Endothelial cell (in vitro differentiated cells): ENCODE measurements around the gene PRRT1B. TPM values are rescaled to one million over a fixed set of nuclear protein-coding genes. Genes with fewer than 3 reads are reported as not detected.

Experiments
- DNase-seq: peaks from one replicate; pipeline ENCODE4 v3.0.0; 2021; ENCODE audit warnings: low spot score
- H3K27ac Mint-ChIP-seq: one replicate; pipeline ENCODE4 v1.8.0; 2021; ENCODE audit warnings: mixed read lengths, inconsistent platforms; ENCODE audit not compliant: unreplicated experiment
- H3K27me3 Mint-ChIP-seq: one replicate; pipeline ENCODE4 v1.8.0; 2021; ENCODE audit warnings: mild to moderate bottlenecking, moderate library complexity, mixed read lengths, inconsistent platforms; ENCODE audit not compliant: unreplicated experiment
- H3K36me3 Mint-ChIP-seq: one replicate; pipeline ENCODE4 v1.8.0; 2021; ENCODE audit warnings: mild to moderate bottlenecking, low read depth, mixed read lengths, inconsistent platforms; ENCODE audit not compliant: unreplicated experiment
- H3K4me1 Mint-ChIP-seq: one replicate; pipeline ENCODE4 v1.8.0; 2021; ENCODE audit warnings: mild to moderate bottlenecking, mixed read lengths, inconsistent platforms; ENCODE audit not compliant: unreplicated experiment
- H3K4me3 Mint-ChIP-seq: one replicate; pipeline ENCODE4 v1.8.0; 2021; ENCODE audit warnings: mild to moderate bottlenecking, mixed read lengths, inconsistent platforms; ENCODE audit not compliant: unreplicated experiment
- H3K9me3 Mint-ChIP-seq: one replicate; pipeline ENCODE4 v1.8.0; 2021; ENCODE audit warnings: mixed read lengths, inconsistent platforms; ENCODE audit not compliant: unreplicated experiment
- total RNA-seq: library from RNA; stranded (reverse); fragmentation: NEBNext Ultra II Directional; extraction: Animal tissue kit (Norgen Biotek cat#: 25700); gene quantifications from one replicate; pipeline ENCODE4 v1.2.1, GENCODE V29; 2021; ENCODE audit not compliant: unreplicated experiment
- TF ChIP-seq, protein P1 (sequence below): fragments of 200-600 bp; sonication (generic); IDR thresholded peaks from one replicate; pipeline ENCODE4 v1.5.0; 2021; ENCODE audit warnings: antibody characterized with exemption; ENCODE audit not compliant: unreplicated experiment

Gene PRRT1B
- total RNA-seq, 1 donor from 2014 or later = not detected

- DNase-seq = no peak
- Mint-ChIP-seq H3K27ac (no peak overlapping the region), H3K4me1 (no peaks in the 10 kb centered on the region), H3K9me3 (no peaks in the 10 kb centered on the region), H3K36me3 (peaks cover 47% of the 10 kb centered on the region), H3K27me3 (peaks cover 21% of the 10 kb centered on the region), H3K4me3 (no peak overlapping the region)
- TF ChIP-seq, protein P1, sequence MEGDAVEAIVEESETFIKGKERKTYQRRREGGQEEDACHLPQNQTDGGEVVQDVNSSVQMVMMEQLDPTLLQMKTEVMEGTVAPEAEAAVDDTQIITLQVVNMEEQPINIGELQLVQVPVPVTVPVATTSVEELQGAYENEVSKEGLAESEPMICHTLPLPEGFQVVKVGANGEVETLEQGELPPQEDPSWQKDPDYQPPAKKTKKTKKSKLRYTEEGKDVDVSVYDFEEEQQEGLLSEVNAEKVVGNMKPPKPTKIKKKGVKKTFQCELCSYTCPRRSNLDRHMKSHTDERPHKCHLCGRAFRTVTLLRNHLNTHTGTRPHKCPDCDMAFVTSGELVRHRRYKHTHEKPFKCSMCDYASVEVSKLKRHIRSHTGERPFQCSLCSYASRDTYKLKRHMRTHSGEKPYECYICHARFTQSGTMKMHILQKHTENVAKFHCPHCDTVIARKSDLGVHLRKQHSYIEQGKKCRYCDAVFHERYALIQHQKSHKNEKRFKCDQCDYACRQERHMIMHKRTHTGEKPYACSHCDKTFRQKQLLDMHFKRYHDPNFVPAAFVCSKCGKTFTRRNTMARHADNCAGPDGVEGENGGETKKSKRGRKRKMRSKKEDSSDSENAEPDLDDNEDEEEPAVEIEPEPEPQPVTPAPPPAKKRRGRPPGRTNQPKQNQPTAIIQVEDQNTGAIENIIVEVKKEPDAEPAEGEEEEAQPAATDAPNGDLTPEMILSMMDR = no peak
Measured at GRCh38 chr9:131580358-131580757, 35.0 kb downstream of the PRRT1B start.

DNA sequence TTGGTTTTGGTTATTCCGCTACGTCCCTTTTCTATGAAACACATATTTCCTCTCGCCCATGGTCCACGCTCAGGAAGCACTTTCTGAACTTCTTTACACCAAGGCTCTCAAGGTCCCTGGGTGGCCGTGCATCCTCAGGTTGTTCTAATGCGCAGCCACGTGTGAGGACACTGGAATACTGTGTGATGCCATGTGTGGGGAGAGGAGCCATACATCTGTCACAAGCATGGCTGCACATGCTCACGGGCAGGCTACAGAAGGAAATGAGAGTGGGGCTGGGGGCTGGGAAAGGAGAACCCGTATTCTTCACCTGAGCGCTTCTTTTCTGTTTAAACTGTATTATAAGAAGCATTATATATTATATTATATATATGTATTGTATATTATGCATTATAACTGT, 36.7 kb downstream of the PRRT1B start:
- Mint-ChIP-seq H3K36me3 (peaks cover 59% of the 10 kb centered on the region), H3K4me3 (no peak overlapping the region), H3K4me1 (no peaks in the 10 kb centered on the region), H3K9me3 (no peaks in the 10 kb centered on the region), H3K27ac (no peak overlapping the region), H3K27me3 (peaks cover 28% of the 10 kb centered on the region)
- no peak for DNase-seq
- TF ChIP-seq, protein P1 = no peak

- Mint-ChIP-seq H3K4me1 (peaks cover 4% of the 10 kb centered on the region), H3K27me3 (peaks cover 30% of the 10 kb centered on the region), H3K9me3 (no peaks in the 10 kb centered on the region), H3K36me3 (peaks cover 61% of the 10 kb centered on the region), H3K4me3 (peak overlapping the region; percentile 42), H3K27ac (no peak overlapping the region)
- no peak for DNase-seq
- TF ChIP-seq, protein P1 = no peak
Measured at GRCh38 chr9:131582466-131583336, 37.4 kb downstream of the PRRT1B start.

DNA sequence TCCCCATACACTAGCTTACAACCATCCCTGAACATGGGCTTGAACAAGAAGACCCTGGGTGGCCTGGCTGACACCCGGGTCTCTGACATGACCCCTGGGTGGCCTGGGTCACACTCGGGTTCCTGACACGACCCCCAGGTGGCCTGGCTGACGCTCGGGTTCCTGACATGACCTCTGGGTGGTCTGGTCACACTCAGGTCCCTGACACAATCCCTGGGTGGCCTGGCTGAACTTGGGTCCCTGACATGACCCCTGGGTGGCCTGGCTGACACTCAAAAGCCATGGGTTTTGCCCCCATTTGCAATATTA, 38.0 kb downstream of the PRRT1B start:
- Mint-ChIP-seq H3K9me3 (no peaks in the 10 kb centered on the region), H3K27me3 (peaks cover 25% of the 10 kb centered on the region), H3K4me1 (peaks cover 4% of the 10 kb centered on the region), H3K36me3 (peaks cover 61% of the 10 kb centered on the region), H3K27ac (no peak overlapping the region), H3K4me3 (peak overlapping the region; percentile 42)
- TF ChIP-seq, protein P1 = no peak
- DNase-seq = no peak

DNA sequence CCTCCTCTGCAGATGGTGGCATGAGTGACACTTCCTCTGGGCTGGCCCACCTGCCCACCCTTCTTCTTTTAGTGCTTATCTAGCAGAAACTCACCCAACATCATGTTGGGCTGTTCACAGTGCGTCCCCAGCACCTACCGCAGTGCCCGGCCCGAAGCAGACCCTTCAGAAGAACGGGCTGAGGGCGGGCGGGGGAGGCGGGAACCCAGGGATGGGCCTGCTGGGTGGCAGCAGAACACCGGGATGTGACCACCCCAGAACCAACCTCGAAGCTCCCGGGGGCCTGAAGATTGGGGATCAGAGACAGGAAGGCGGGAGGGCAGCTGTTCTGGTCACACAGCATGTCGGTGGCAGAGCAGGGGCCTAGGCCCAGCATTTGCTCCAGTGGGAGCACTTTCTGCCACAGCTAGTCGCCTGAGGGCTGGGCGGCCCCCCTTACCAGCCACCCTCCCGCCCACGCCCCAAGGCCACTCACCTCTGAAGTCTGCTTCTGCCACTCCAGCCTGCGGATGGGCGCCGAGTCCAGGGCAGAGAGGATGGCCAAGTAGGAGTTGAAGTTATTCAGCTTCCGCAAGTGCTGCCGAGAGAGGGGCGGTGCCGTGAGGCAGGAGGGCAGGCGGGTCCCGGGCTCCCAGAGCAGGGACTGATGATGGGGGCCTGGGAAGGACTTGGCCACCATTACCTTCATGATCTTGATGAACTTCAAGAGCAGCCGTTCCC, 38.7 kb downstream of the PRRT1B start:
- Mint-ChIP-seq H3K36me3 (peaks cover 64% of the 10 kb centered on the region), H3K4me3 (no peak overlapping the region), H3K27ac (no peak overlapping the region), H3K27me3 (peaks cover 26% of the 10 kb centered on the region), H3K4me1 (peaks cover 4% of the 10 kb centered on the region), H3K9me3 (no peaks in the 10 kb centered on the region)
- TF ChIP-seq, protein P1 = no peak
- no peak for DNase-seq
